HCT116 (cell line): ENCODE results near the gene INCA1. TPM values are rescaled to one million over a fixed set of nuclear protein-coding genes. Genes with fewer than 3 reads are reported as not detected.

Source experiments
- ATAC-seq: fragments of 200-7000 bp; cut with Tn5 transposase; 2 replicates; pipeline ENCODE4 v1.9.1; 2020; ENCODE audit warnings: mild to moderate bottlenecking, moderate library complexity
- BruUV-seq: library from RNA; stranded (reverse); fragments of 400-500 nt; replicated peaks from 2 replicates; lab custom pipeline; 2021; lab: Mats Ljungman, UMichigan
- CTCF ChIA-PET: fragments of 300-600 bp; sonication (Branson Sonifier 250); formaldehyde crosslinking; loops from one replicate; lab custom pipeline; 2021; ENCODE audit warnings: antibody characterized with exemption; lab: Charles Lee
- POLR2A ChIA-PET: fragments of 300-600, 350-600 bp; sonication (Branson Sonifier 250); formaldehyde crosslinking; loops from one replicate; lab custom pipeline; 2021; ENCODE audit warnings: antibody characterized with exemption; lab: Charles Lee
- RAD21 ChIA-PET, 2 experiments: fragments of 300-600 bp; sonication (Branson Sonifier 250); formaldehyde crosslinking; loops; one replicate each; lab custom pipeline; 2023; ENCODE audit warnings: low total read pairs in 2 of 2; ENCODE audit not compliant: uncharacterized antibody in 2 of 2, unreplicated experiment in 2 of 2, low non-redundant PET in 1 of 2; lab: Charles Lee
- DNase-seq: peaks from one replicate; pipeline ENCODE4 v3.0.0-alpha.2; 2010; ENCODE audit warnings: low read depth, low spot score
- H2AFZ ChIP-seq: fragments of 200-600 bp; shearing (Covaris generic), sonication (generic); 2 replicates; pipeline ENCODE4 v1.6.1; 2017; ENCODE audit warnings: low read depth, mixed run types, mixed read lengths, antibody characterized with exemption, low read length; ENCODE audit not compliant: poor library complexity, severe bottlenecking
- H3K27ac ChIP-seq: 2 replicates; pipeline ENCODE4 v1.5.1; 2012; ENCODE audit warnings: low read depth, low read length
- H3K27me3 ChIP-seq: fragments of 200-600 bp; sonication (generic); 2 replicates; pipeline ENCODE4 v1.6.1; 2016; ENCODE audit warnings: mixed run types, low read length, mixed read lengths; ENCODE audit not compliant: insufficient read depth
- H3K36me3 ChIP-seq, 2 experiments: fragments of 200-500 bp in 1 of 2; fragments of 200-600 bp in 1 of 2; sonication (Bioruptor generic) in 1 of 2; sonication (generic) in 1 of 2; 2 replicates each; pipeline versions ENCODE4 v1.5.1 to v1.6.1; 2014 to 2016; ENCODE audit warnings: low read length in 2 of 2, inconsistent platforms in 1 of 2, mixed read lengths in 1 of 2, mixed run types in 1 of 2; ENCODE audit not compliant: insufficient read depth in 2 of 2, control insufficient read depth in 1 of 2
- H3K4me1 ChIP-seq, 2 experiments: fragments of 200-600 bp in 1 of 2; sonication (generic) in 1 of 2; 2 replicates each; pipeline versions ENCODE4 v1.5.1 to v1.6.1; 2012 to 2017; ENCODE audit warnings: low read length in 2 of 2, inconsistent platforms in 1 of 2, mild to moderate bottlenecking in 1 of 2, mixed read lengths in 1 of 2, mixed run types in 1 of 2, moderate library complexity in 1 of 2; ENCODE audit not compliant: insufficient read depth in 2 of 2, control insufficient read depth in 1 of 2
- H3K4me2 ChIP-seq: fragments of 200-600 bp; sonication (generic); 2 replicates; pipeline ENCODE4 v1.6.1; 2017; ENCODE audit warnings: mixed run types, low read length, mixed read lengths
- H3K4me3 ChIP-seq, 2 experiments: fragments of 200-600 bp in 1 of 2; sonication (generic) in 1 of 2; replicated peaks in 1 of 2; 2 replicates each; pipeline ENCODE4 v1.5.1; 2011 to 2016; ENCODE audit warnings: low read length in 2 of 2, control low read depth in 1 of 2, low read depth in 1 of 2, mild to moderate bottlenecking in 1 of 2, mixed read lengths in 1 of 2, mixed run types in 1 of 2
- H3K79me2 ChIP-seq: fragments of 200-600 bp; sonication (generic); 2 replicates; pipeline ENCODE4 v1.6.1; 2017; ENCODE audit warnings: mild to moderate bottlenecking, mixed run types, low read length, moderate library complexity, mixed read lengths; ENCODE audit not compliant: insufficient read depth
- H3K9ac ChIP-seq: fragments of 200-600 bp; sonication (generic); 2 replicates; pipeline ENCODE4 v1.6.1; 2016; ENCODE audit warnings: low read length, mixed read lengths
- H3K9me2 ChIP-seq: fragments of 200-600 bp; sonication (generic), shearing (Covaris generic); 2 replicates; pipeline ENCODE4 v1.6.1; 2017; ENCODE audit warnings: mixed run types, mild to moderate bottlenecking, moderate library complexity; ENCODE audit not compliant: insufficient read depth
- H3K9me3 ChIP-seq, 2 experiments: fragments of 200-500 bp in 1 of 2; fragments of 200-600 bp in 1 of 2; sonication (Bioruptor generic) in 1 of 2; sonication (generic) in 1 of 2; 2 replicates each; pipeline ENCODE4 v1.6.1; 2014 to 2017; ENCODE audit warnings: low read length in 2 of 2, mixed read lengths in 2 of 2, inconsistent platforms in 1 of 2, low read depth in 1 of 2, mild to moderate bottlenecking in 1 of 2, mixed run types in 1 of 2, moderate library complexity in 1 of 2; ENCODE audit not compliant: control insufficient read depth in 1 of 2, insufficient read depth in 1 of 2
- H4K20me1 ChIP-seq: fragments of 200-600 bp; sonication (generic), shearing (Covaris generic); 2 replicates; pipeline ENCODE4 v1.6.1; 2017; ENCODE audit warnings: mixed run types, mild to moderate bottlenecking, moderate library complexity; ENCODE audit not compliant: insufficient read depth
- CEBPB ChIP-seq: IDR thresholded peaks from 2 replicates; pipeline ENCODE4 v1.6.1; 2012; ENCODE audit warnings: low read depth
- FOSL1 ChIP-seq: IDR thresholded peaks from 2 replicates; pipeline ENCODE4 v1.6.1; 2012; ENCODE audit warnings: low read depth
- RAD21 ChIP-seq: IDR thresholded peaks from 2 replicates; pipeline ENCODE4 v1.6.1; 2012; ENCODE audit warnings: low read depth, mild to moderate bottlenecking
- ZFX ChIP-seq: fragments of 450-650 bp; IDR thresholded peaks from 2 replicates; pipeline ENCODE4 v1.6.1; 2017
- ZNF274 ChIP-seq: fragments of 200-500 bp; sonication (Bioruptor generic); IDR thresholded peaks from 2 replicates; pipeline ENCODE4 v1.6.1; 2014; ENCODE audit warnings: mild to moderate bottlenecking, low read depth, low read length, inconsistent platforms
- intact Hi-C: fragments of 100-400 bp; cut with micrococcal nuclease; formaldehyde crosslinking; loops from 2 replicates; pipeline ENCODE4 v1.10.0; 2022
- total RNA-seq: library from RNA; stranded (reverse); gene quantifications from one replicate; pipeline ENCODE4 v1.2.1, GENCODE V29; 2021; ENCODE audit not compliant: unreplicated experiment
- TF ChIP-seq, protein P1 (sequence below): IDR thresholded peaks from 2 replicates; pipeline ENCODE4 v1.6.1; 2011; ENCODE audit warnings: mild to moderate bottlenecking, low read length, moderate library complexity; ENCODE audit not compliant: insufficient replicate concordance; ENCODE audit errors: extremely low read depth
- TF ChIP-seq, protein P2 (sequence below): IDR thresholded peaks from 2 replicates; pipeline ENCODE4 v1.6.1; 2012; ENCODE audit warnings: low read depth

Gene INCA1
- total RNA-seq, 1 experiment from 2014 or later = 0.74 TPM

DNA sequence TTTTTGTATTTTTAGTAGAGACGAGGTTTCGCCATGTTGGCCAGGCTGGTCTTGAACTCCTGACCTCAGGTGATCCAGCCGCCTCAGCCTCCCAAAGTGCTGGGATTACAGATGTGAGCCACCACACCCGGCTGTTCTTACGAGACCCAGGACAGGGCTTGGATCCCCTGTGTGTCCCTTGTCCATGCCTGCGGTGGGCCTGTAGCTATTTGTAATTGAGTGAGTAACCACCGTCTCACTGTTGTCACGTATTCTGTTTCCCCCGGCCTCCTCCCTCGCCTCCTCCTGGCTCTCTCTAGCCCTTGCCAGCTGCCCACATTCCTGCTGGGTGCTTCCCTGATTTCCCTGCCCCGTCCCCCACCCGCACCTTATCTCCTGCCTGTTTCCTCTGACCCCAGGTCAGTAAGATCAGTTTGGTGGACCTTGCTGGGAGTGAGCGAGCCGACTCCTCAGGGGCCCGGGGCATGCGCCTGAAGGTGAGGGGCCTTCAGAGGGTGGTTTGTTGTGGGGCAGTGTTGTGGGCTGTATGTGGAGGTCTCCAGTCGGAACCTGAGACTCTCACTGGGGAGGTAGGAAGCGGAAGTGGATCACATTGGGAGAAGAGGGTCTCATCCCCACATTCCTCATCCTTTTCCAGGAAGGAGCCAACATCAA is 6.0 kb upstream of the INCA1 start:
- ATAC-seq (no peak), DNase-seq (no peak)
- peaks cover 9 to 24% of the 10 kb centered on the region in 2 experiments; a peak in 3 of 4 replicates for H3K4me1 ChIP-seq
- intact Hi-C loops = no loop called here
- no peak overlapping the region for H2AFZ ChIP-seq
- H3K4me2 ChIP-seq = no peak overlapping the region
- no peaks in the 10 kb centered on the region for H3K9me3 ChIP-seq
- BruUV-seq = no TSS peak
- CTCF ChIA-PET = no interaction called here
- peaks cover 30% of the 10 kb centered on the region for H3K79me2 ChIP-seq
- H3K27ac ChIP-seq = no peak overlapping the region
- no peaks in the 10 kb centered on the region for H4K20me1 ChIP-seq
- H3K4me3 ChIP-seq = no peak overlapping the region
- no peaks in the 10 kb centered on the region for H3K27me3 ChIP-seq
- TF ChIP-seq CEBPB = no peak
- no peak for TF ChIP-seq ZNF274
- no peak for TF ChIP-seq ZFX
- TF ChIP-seq, protein P1, sequence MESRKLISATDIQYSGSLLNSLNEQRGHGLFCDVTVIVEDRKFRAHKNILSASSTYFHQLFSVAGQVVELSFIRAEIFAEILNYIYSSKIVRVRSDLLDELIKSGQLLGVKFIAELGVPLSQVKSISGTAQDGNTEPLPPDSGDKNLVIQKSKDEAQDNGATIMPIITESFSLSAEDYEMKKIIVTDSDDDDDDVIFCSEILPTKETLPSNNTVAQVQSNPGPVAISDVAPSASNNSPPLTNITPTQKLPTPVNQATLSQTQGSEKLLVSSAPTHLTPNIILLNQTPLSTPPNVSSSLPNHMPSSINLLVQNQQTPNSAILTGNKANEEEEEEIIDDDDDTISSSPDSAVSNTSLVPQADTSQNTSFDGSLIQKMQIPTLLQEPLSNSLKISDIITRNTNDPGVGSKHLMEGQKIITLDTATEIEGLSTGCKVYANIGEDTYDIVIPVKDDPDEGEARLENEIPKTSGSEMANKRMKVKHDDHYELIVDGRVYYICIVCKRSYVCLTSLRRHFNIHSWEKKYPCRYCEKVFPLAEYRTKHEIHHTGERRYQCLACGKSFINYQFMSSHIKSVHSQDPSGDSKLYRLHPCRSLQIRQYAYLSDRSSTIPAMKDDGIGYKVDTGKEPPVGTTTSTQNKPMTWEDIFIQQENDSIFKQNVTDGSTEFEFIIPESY = no peak
- no peak for TF ChIP-seq RAD21
- TF ChIP-seq, protein P2, sequence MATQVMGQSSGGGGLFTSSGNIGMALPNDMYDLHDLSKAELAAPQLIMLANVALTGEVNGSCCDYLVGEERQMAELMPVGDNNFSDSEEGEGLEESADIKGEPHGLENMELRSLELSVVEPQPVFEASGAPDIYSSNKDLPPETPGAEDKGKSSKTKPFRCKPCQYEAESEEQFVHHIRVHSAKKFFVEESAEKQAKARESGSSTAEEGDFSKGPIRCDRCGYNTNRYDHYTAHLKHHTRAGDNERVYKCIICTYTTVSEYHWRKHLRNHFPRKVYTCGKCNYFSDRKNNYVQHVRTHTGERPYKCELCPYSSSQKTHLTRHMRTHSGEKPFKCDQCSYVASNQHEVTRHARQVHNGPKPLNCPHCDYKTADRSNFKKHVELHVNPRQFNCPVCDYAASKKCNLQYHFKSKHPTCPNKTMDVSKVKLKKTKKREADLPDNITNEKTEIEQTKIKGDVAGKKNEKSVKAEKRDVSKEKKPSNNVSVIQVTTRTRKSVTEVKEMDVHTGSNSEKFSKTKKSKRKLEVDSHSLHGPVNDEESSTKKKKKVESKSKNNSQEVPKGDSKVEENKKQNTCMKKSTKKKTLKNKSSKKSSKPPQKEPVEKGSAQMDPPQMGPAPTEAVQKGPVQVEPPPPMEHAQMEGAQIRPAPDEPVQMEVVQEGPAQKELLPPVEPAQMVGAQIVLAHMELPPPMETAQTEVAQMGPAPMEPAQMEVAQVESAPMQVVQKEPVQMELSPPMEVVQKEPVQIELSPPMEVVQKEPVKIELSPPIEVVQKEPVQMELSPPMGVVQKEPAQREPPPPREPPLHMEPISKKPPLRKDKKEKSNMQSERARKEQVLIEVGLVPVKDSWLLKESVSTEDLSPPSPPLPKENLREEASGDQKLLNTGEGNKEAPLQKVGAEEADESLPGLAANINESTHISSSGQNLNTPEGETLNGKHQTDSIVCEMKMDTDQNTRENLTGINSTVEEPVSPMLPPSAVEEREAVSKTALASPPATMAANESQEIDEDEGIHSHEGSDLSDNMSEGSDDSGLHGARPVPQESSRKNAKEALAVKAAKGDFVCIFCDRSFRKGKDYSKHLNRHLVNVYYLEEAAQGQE = no peak
- TF ChIP-seq FOSL1 = no peak
- H3K36me3 ChIP-seq = peaks cover 47 to 55% of the 10 kb centered on the region in 2 experiments
- RAD21 ChIA-PET = no interaction called here
- no peak overlapping the region for H3K9ac ChIP-seq
- POLR2A ChIA-PET = no interaction called here
- no peaks in the 10 kb centered on the region for H3K9me2 ChIP-seq
